Vagina (tissue), 2 donors: ENCODE results near the gene SLC9C1. TPM values are rescaled to one million over a fixed set of nuclear protein-coding genes. Genes with fewer than 3 reads are reported as not detected.

ENCODE experiments used
- DNase-seq, 2 donors: peaks; one replicate each; pipeline ENCODE4 v3.0.0-alpha.2; 2017; ENCODE audit errors: extremely low spot score in 2 of 2
- H3K27ac ChIP-seq: fragments of 200-600 bp; sonication (generic); one replicate; pipeline ENCODE4 v1.5.1; 2019
- H3K27me3 ChIP-seq: fragments of 200-600 bp; sonication (generic); one replicate; pipeline ENCODE4 v1.5.1; 2019
- H3K36me3 ChIP-seq, 2 donors: fragments of 200-600 bp; sonication (generic); one replicate each; pipeline ENCODE4 v1.5.1; 2017 to 2019
- H3K4me1 ChIP-seq: fragments of 200-600 bp; sonication (generic); one replicate; pipeline ENCODE4 v1.5.1; 2019
- H3K4me3 ChIP-seq, 2 donors: fragments of 200-600 bp; sonication (generic); 1 replicate in 1 of 2; 2 replicates in 1 of 2; pipeline ENCODE4 v1.5.1; 2016 to 2019
- H3K9me3 ChIP-seq: fragments of 200-600 bp; sonication (generic); one replicate; pipeline ENCODE4 v1.5.1; 2019
- POLR2A ChIP-seq, 2 donors: fragments of 450-650 bp; IDR thresholded peaks; one replicate each; pipeline ENCODE4 v1.6.1; 2017; ENCODE audit warnings: antibody characterized with exemption in 2 of 2, mild to moderate bottlenecking in 2 of 2, moderate library complexity in 2 of 2
- POLR2AphosphoS5 ChIP-seq, 2 donors: sonication (generic); formaldehyde crosslinking; IDR thresholded peaks; one replicate each; pipeline ENCODE4 v1.9.0; 2017; ENCODE audit warnings: antibody characterized with exemption in 2 of 2, mild to moderate bottlenecking in 2 of 2, low read depth in 1 of 2; ENCODE audit not compliant: insufficient read depth in 1 of 2
- intact Hi-C: fragments of 100-400 bp; cut with DNase I; formaldehyde crosslinking; loops from one replicate; pipeline ENCODE4 v1.15.1; 2023
- total RNA-seq: library from RNA; depleted of rRNA; stranded (reverse); fragments of >200 nt; gene quantifications from one replicate; pipeline ENCODE4 v1.2.3, GENCODE V29; 2016
- TF ChIP-seq, protein P1 (sequence below), 3 experiments: fragments of 450-650 bp in 2 of 3; fragments of 200-600 bp in 1 of 3; sonication (generic) in 1 of 3; IDR thresholded peaks; one replicate each; pipeline ENCODE4 v1.5.1; 2017 to 2019; ENCODE audit warnings: antibody characterized with exemption in 3 of 3, mild to moderate bottlenecking in 2 of 3, moderate library complexity in 2 of 3

Gene SLC9C1
- total RNA-seq: not detected

DNA sequence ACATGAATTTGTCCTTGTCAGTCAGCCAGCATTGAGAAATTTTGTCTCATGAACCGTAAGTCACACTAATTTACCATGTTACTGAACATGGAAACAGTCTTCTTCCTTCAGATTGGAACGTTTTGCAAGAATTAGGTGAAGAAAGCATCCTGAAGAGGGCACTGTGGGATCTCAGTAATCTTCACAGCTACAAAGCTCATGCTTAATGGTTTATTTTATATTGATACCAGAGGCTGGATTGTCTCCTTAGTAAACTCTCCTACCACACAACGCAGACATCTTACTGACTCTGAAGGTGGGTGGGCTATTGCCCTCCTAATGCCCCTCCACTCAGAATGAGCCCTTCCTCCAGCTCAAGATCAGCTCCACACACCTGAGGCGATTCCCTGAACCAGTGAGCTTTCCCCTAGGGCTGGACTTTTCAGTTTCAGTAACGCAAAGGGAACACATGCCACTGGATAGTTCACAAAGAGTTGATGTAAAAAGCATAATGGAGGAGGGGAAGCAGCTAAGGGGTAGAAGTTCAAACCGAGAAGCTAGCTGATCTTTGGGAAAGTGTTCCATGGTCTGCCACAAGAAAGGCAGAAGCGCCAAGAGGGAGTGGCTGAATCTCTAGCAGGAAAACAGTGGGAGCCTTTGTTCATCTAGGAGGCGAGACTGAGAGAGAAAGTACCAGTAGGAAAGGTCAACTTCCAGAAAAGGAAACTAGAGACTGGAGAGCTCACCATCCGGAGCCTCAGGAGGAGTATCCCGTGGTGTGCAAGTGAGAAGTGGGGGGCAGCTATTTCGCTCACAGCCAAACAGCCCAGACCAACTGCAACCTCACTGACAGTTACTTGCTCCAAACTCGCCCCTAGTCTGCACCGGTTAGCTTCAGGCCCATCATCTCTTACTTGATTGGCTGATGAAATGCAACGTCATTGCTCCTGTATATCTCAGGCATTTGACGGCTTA is at the start of gene SLC9C1:
TSS of gene SLC9C1 (minus strand) at position 849 of the 954 bp plus-strand sequence. CDS start 7,425 bp downstream, outside the sequence.
- Histone ChIP-seq H3K4me1 (no peaks in the 10 kb centered on the region), H3K4me3 (peak within 1 kb of the TSS; percentile 40 to 42), H3K36me3 (no peaks in the 10 kb centered on the region), H3K27ac (peak within 1 kb of the TSS; percentile 72), H3K27me3 (no peaks in the 10 kb centered on the region), H3K9me3 (no peaks in the 10 kb centered on the region)
- TF ChIP-seq, protein P1, sequence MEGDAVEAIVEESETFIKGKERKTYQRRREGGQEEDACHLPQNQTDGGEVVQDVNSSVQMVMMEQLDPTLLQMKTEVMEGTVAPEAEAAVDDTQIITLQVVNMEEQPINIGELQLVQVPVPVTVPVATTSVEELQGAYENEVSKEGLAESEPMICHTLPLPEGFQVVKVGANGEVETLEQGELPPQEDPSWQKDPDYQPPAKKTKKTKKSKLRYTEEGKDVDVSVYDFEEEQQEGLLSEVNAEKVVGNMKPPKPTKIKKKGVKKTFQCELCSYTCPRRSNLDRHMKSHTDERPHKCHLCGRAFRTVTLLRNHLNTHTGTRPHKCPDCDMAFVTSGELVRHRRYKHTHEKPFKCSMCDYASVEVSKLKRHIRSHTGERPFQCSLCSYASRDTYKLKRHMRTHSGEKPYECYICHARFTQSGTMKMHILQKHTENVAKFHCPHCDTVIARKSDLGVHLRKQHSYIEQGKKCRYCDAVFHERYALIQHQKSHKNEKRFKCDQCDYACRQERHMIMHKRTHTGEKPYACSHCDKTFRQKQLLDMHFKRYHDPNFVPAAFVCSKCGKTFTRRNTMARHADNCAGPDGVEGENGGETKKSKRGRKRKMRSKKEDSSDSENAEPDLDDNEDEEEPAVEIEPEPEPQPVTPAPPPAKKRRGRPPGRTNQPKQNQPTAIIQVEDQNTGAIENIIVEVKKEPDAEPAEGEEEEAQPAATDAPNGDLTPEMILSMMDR (IDR thresholded peaks at IDR 0.05): peak; percentile 33 to 49 (median 42)
- no peak for TF ChIP-seq POLR2A (IDR thresholded peaks at IDR 0.05)
- peak in 1 of 2 donors; percentile 40 for TF ChIP-seq POLR2AphosphoS5 (IDR thresholded peaks at IDR 0.05; ENCODE audit: insufficient read depth in 1 of 2, low read depth in 1 of 2)
- no peak for DNase-seq
- intact Hi-C loops: loop anchor here (10.0 kb wide), 1 partner anchor 221 kb away; no protein-coding TSS in a partner anchor

DNA sequence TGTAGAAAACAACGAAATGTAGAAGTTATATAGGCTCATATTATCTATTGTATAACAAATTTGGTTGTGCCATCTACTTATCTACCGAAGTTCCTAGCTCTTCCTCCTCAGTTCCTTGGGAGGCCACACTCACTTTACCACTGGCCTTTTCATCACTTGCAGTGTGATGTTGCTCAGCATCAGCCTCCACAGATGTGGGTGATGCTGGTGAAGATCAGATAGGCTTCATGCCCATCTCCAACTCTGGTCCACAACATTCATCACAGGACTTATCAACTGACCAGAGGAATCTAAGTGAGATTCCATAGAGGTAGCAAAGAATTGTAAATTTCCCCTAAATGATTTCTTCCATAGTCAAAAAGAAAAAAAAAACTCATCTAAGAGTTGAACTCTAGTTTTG is 47.4 kb upstream of the SLC9C1 start:
- no peak overlapping the region for H3K4me3 ChIP-seq
- H3K27me3 ChIP-seq: no peaks in the 10 kb centered on the region
- no peaks in the 10 kb centered on the region for H3K9me3 ChIP-seq
- intact Hi-C loops: no loop called here
- H3K4me1 ChIP-seq: no peaks in the 10 kb centered on the region
- no peak overlapping the region for H3K27ac ChIP-seq
- DNase-seq: no peak
- TF ChIP-seq POLR2AphosphoS5 (IDR thresholded peaks at IDR 0.05; ENCODE audit: insufficient read depth in 1 of 2, low read depth in 1 of 2) (no peak), POLR2A (IDR thresholded peaks at IDR 0.05) (no peak)
- TF ChIP-seq, protein P1 (IDR thresholded peaks at IDR 0.05): no peak
- no peaks in the 10 kb centered on the region for H3K36me3 ChIP-seq

DNA sequence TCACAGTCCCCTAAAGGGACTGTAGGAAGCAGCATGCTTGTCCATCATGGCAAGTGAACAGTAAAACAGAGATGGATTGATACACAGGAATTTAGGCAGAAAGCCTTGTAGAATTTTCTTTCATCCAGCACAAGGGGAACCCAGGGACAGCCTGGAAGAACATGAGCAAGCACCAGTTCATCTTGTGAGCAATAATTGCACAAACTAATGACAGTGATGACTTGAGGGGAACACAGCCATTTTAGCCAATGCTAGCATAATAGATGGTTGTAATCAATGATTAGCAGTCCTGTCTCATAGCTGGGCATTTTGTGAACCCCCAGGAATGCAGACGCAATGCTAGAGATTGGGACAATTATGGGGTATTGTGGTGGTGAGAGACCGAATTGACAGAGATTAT is 45.6 kb upstream of the SLC9C1 start:
- TF ChIP-seq POLR2A (IDR thresholded peaks at IDR 0.05) (no peak), POLR2AphosphoS5 (IDR thresholded peaks at IDR 0.05; ENCODE audit: insufficient read depth in 1 of 2, low read depth in 1 of 2) (no peak)
- TF ChIP-seq, protein P1 (IDR thresholded peaks at IDR 0.05): no peak
- no peaks in the 10 kb centered on the region for H3K9me3 ChIP-seq
- H3K4me1 ChIP-seq: no peaks in the 10 kb centered on the region
- no peaks in the 10 kb centered on the region for H3K27me3 ChIP-seq
- no peak overlapping the region for H3K27ac ChIP-seq
- DNase-seq: no peak
- H3K4me3 ChIP-seq: no peak overlapping the region
- intact Hi-C loops: loop anchor here (10.0 kb wide), 1 partner anchor 185 kb away; no protein-coding TSS in a partner anchor
- H3K36me3 ChIP-seq: no peaks in the 10 kb centered on the region

DNA sequence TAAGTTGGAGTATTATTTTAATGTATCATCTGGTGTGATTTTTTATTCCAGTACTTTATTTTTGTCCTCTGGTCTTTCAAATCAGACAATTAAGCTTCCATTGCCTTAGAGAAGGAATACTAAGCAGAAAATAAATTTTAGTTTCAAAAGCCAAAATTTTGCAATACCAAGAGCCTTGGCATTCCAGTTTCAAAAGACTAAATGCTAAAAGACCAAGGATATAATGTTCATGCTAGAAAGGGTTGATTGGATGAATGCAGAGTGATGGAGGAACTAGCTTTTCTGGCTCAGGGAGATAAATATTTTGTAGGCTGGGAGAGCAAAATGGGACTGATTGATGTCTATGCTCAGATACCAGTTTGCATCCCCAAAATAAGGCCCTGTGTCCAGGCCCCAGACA is 45.1 kb upstream of the SLC9C1 start:
- DNase-seq: no peak
- H3K9me3 ChIP-seq: no peaks in the 10 kb centered on the region
- no peak overlapping the region for H3K27ac ChIP-seq
- no peak overlapping the region for H3K4me3 ChIP-seq
- TF ChIP-seq, protein P1 (IDR thresholded peaks at IDR 0.05): no peak
- TF ChIP-seq POLR2AphosphoS5 (IDR thresholded peaks at IDR 0.05; ENCODE audit: insufficient read depth in 1 of 2, low read depth in 1 of 2) (no peak), POLR2A (IDR thresholded peaks at IDR 0.05) (no peak)
- intact Hi-C loops: loop anchor here (10.0 kb wide), 1 partner anchor 186 kb away; no protein-coding TSS in a partner anchor
- H3K4me1 ChIP-seq: peaks cover under 1% of the 10 kb centered on the region
- H3K36me3 ChIP-seq: no peaks in the 10 kb centered on the region
- no peaks in the 10 kb centered on the region for H3K27me3 ChIP-seq

DNA sequence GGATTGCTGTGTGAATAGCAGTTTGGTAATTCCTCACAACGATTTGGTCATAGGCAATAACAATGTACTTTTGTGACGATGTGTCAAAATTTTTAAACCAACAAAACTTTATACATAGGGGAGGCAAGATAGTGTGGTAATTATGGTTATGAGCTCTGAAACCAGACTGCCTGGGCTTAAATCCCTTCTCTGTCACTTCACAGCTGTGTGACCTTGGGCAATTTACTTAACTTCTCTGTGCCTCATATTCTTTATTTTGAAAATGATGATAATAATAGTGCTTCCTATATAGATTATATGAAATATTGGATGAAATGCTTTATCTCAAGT is 44.7 kb upstream of the SLC9C1 start:
- H3K9me3 ChIP-seq: no peaks in the 10 kb centered on the region
- H3K27me3 ChIP-seq: no peaks in the 10 kb centered on the region
- intact Hi-C loops: loop anchor here (10.0 kb wide), 1 partner anchor 186 kb away; no protein-coding TSS in a partner anchor
- no peaks in the 10 kb centered on the region for H3K36me3 ChIP-seq
- peaks cover 5% of the 10 kb centered on the region for H3K4me1 ChIP-seq
- H3K4me3 ChIP-seq: no peak overlapping the region
- H3K27ac ChIP-seq: no peak overlapping the region
- DNase-seq: no peak
- TF ChIP-seq POLR2A (IDR thresholded peaks at IDR 0.05) (no peak), POLR2AphosphoS5 (IDR thresholded peaks at IDR 0.05; ENCODE audit: insufficient read depth in 1 of 2, low read depth in 1 of 2) (no peak)
- TF ChIP-seq, protein P1 (IDR thresholded peaks at IDR 0.05): no peak
